DMS79 (cell line): ENCODE data around the gene PDCD4.
A peak's percentile ranks its signal among the peaks of the same experiment; 100 is the strongest.
"Not testable (repeated sequence)": the region's sequence is repeated elsewhere in the genome, so short reads cannot be mapped to it uniquely, and the experiment has no call there.

Experiments used
- DNase-seq: peaks from one replicate; lab custom pipeline; 2025; lab: John Stamatoyannopoulos, UW

Gene PDCD4

GRCh38 chr10:110861476-110861875 is 10.3 kb upstream of the PDCD4 start:
- DNase-seq, result no peak

- no peak for DNase-seq
These were observed 9.6 kb upstream of the PDCD4 start for GRCh38 chr10:110861930-110862649.

- no peak for DNase-seq
These were observed 8.8 kb upstream of the PDCD4 start for GRCh38 chr10:110862961-110863360.

GRCh38 chr10:110863361-110863760 is 8.4 kb upstream of the PDCD4 start:
- no peak for DNase-seq

GRCh38 chr10:110863956-110864355 is 7.8 kb upstream of the PDCD4 start:
- DNase-seq, result no peak

GRCh38 chr10:110864662-110865140 is 7.0 kb upstream of the PDCD4 start:
- DNase-seq, result no peak

- no peak for DNase-seq
These were observed 6.4 kb upstream of the PDCD4 start for GRCh38 chr10:110865186-110865808.

GRCh38 chr10:110865809-110866482 is 5.8 kb upstream of the PDCD4 start:
- no peak for DNase-seq

- DNase-seq, result not testable (repeated sequence)
These were observed 4.5 kb upstream of the PDCD4 start for GRCh38 chr10:110867011-110867806.

GRCh38 chr10:110867807-110868465 is 3.8 kb upstream of the PDCD4 start:
- DNase-seq, result no peak

- DNase-seq, result no peak
These were observed 2.7 kb upstream of the PDCD4 start for GRCh38 chr10:110868981-110869380.

- DNase-seq, result no peak
These were observed 868 bp upstream of the PDCD4 start for GRCh38 chr10:110870823-110871297.

GRCh38 chr10:110872145-110872983 is 636 bp downstream of the PDCD4 start:
- DNase-seq, result peak; percentile 3

GRCh38 chr10:110872984-110873923 is 1.5 kb downstream of the PDCD4 start:
- no peak for DNase-seq

- no peak for DNase-seq
These were observed 2.2 kb downstream of the PDCD4 start for GRCh38 chr10:110873951-110874350.

- no peak for DNase-seq
These were observed 4.3 kb downstream of the PDCD4 start for GRCh38 chr10:110876000-110876399.

GRCh38 chr10:110876788-110877187 is 5.1 kb downstream of the PDCD4 start:
- no peak for DNase-seq

GRCh38 chr10:110880012-110880411 is 8.3 kb downstream of the PDCD4 start:
- no peak for DNase-seq

GRCh38 chr10:110881247-110881646 is 9.5 kb downstream of the PDCD4 start:
- no peak for DNase-seq
